IPS-NIHi7 (cell line): Measurements from ENCODE around the gene PLA2G4B.

Experiments
- DNase-seq: peaks from one replicate; pipeline ENCODE4 v3.0.0; 2012; ENCODE audit warnings: mixed read lengths; ENCODE audit errors: extremely low spot score

The PLA2G4B gene

GRCh38 chr15:41809121-41809520 lies 29.5 kb upstream of the PLA2G4B start:
- no peak for DNase-seq

GRCh38 chr15:41809526-41810220 lies 29.0 kb upstream of the PLA2G4B start:
- DNase-seq, result no peak

GRCh38 chr15:41810651-41811431 lies 27.8 kb upstream of the PLA2G4B start:
- DNase-seq, result no peak

GRCh38 chr15:41811432-41812195 lies 27.0 kb upstream of the PLA2G4B start:
- DNase-seq, result peak; percentile 94

GRCh38 chr15:41812820-41813375 lies 25.7 kb upstream of the PLA2G4B start:
- no peak for DNase-seq

GRCh38 chr15:41813426-41813825 lies 25.2 kb upstream of the PLA2G4B start:
- DNase-seq, result no peak

- no peak for DNase-seq
These were observed 24.1 kb upstream of the PLA2G4B start for GRCh38 chr15:41814534-41814933.

- DNase-seq, result no peak
These were observed 21.9 kb upstream of the PLA2G4B start for GRCh38 chr15:41816788-41817187.

GRCh38 chr15:41817327-41817726 lies 21.3 kb upstream of the PLA2G4B start:
- DNase-seq, result no peak

GRCh38 chr15:41817781-41818180 lies 20.9 kb upstream of the PLA2G4B start:
- DNase-seq, result no peak

- DNase-seq, result no peak
These were observed 19.1 kb upstream of the PLA2G4B start for GRCh38 chr15:41819455-41820050.

- DNase-seq, result no peak
These were observed 17.7 kb upstream of the PLA2G4B start for GRCh38 chr15:41820791-41821423.

GRCh38 chr15:41821831-41822230 lies 16.8 kb upstream of the PLA2G4B start:
- DNase-seq, result no peak

- DNase-seq, result no peak
These were observed 16.2 kb upstream of the PLA2G4B start for GRCh38 chr15:41822471-41822870.

GRCh38 chr15:41822957-41823356 lies 15.7 kb upstream of the PLA2G4B start:
- no peak for DNase-seq

GRCh38 chr15:41823502-41823901 lies 15.1 kb upstream of the PLA2G4B start:
- no peak for DNase-seq

GRCh38 chr15:41824062-41824745 lies 14.4 kb upstream of the PLA2G4B start:
- no peak for DNase-seq

- no peak for DNase-seq
These were observed 13.5 kb upstream of the PLA2G4B start for GRCh38 chr15:41825145-41825544.

- DNase-seq, result no peak
These were observed 12.8 kb upstream of the PLA2G4B start for GRCh38 chr15:41825572-41826535.
